HEK293 (cell line): ENCODE measurements around the gene MEX3A.
A peak's percentile ranks its signal among the peaks of the same experiment; 100 is the strongest.

Experiments
- CTCF ChIA-PET: fragments of 350-600 bp; formaldehyde crosslinking; extraction: SDS; loops from one replicate; lab custom pipeline; 2021; ENCODE audit warnings: antibody characterized with exemption; lab: Yijun Ruan, JAX
- POLR2A ChIA-PET: fragments of 300-600 bp; formaldehyde crosslinking; extraction: SDS; loops from one replicate; lab custom pipeline; 2020; ENCODE audit warnings: antibody characterized with exemption, inconsistent platforms; lab: Yijun Ruan, JAX
- H3K27ac ChIP-seq: fragments of 200-500 bp; sonication (Bioruptor generic); 2 replicates; pipeline ENCODE4 v1.5.1; 2014; ENCODE audit warnings: low read depth, low read length, control low read depth, inconsistent platforms; ENCODE audit errors: extremely low read depth
- H3K36me3 ChIP-seq, 2 experiments: fragments of 200-500 bp in 1 of 2; sonication (Bioruptor generic) in 1 of 2; 1 replicate in 1 of 2; 2 replicates in 1 of 2; pipeline ENCODE4 v1.5.1; 2014 to 2017; ENCODE audit warnings: inconsistent platforms in 2 of 2, low read length in 2 of 2; ENCODE audit not compliant: control insufficient read depth in 2 of 2, insufficient read depth in 1 of 2
- H3K4me1 ChIP-seq: fragments of 200-500 bp; sonication (Bioruptor generic); 2 replicates; pipeline ENCODE4 v1.5.1; 2014; ENCODE audit warnings: mild to moderate bottlenecking, low read length, inconsistent platforms; ENCODE audit not compliant: control insufficient read depth, insufficient read depth
- H3K4me3 ChIP-seq: 2 replicates; pipeline ENCODE4 v1.5.1; 2011; ENCODE audit warnings: low read depth, mild to moderate bottlenecking, control low read depth, low read length, moderate library complexity
- H3K9me3 ChIP-seq: fragments of 200-500 bp; sonication (Bioruptor generic); 2 replicates; pipeline ENCODE4 v1.5.1; 2014; ENCODE audit warnings: low read depth, low read length, inconsistent platforms; ENCODE audit not compliant: control insufficient read depth, insufficient read depth
- ATF2 ChIP-seq: fragments of 450-650 bp; formaldehyde crosslinking; IDR thresholded peaks from 2 replicates; pipeline ENCODE4 v1.5.1; 2016; ENCODE audit warnings: missing biosample characterization, missing genetic modification characterization, low read depth
- SCRT2 ChIP-seq: fragments of 450-650 bp; formaldehyde crosslinking; IDR thresholded peaks from 2 replicates; pipeline ENCODE4 v1.5.1; 2016; ENCODE audit warnings: missing biosample characterization, missing genetic modification characterization
- ZBTB10 ChIP-seq: fragments of 450-650 bp; formaldehyde crosslinking; IDR thresholded peaks from 2 replicates; pipeline ENCODE4 v1.5.1; 2016; ENCODE audit warnings: missing biosample characterization, missing genetic modification characterization
- ZBTB17 ChIP-seq: fragments of 450-650 bp; formaldehyde crosslinking; IDR thresholded peaks from 2 replicates; pipeline ENCODE4 v1.5.1; 2016; ENCODE audit warnings: missing biosample characterization, missing genetic modification characterization
- ZNF10 ChIP-seq: fragments of 450-650 bp; formaldehyde crosslinking; IDR thresholded peaks from 2 replicates; pipeline ENCODE4 v1.5.1; 2017; ENCODE audit warnings: missing biosample characterization, missing genetic modification characterization
- ZNF184 ChIP-seq: fragments of 450-650 bp; IDR thresholded peaks from 2 replicates; pipeline ENCODE4 v1.5.1; 2018; ENCODE audit warnings: missing biosample characterization, mild to moderate bottlenecking, missing genetic modification characterization
- ZNF239 ChIP-seq: fragments of 450-650 bp; formaldehyde crosslinking; IDR thresholded peaks from 2 replicates; pipeline ENCODE4 v1.5.1; 2016; ENCODE audit warnings: missing biosample characterization, missing genetic modification characterization
- ZNF548 ChIP-seq: fragments of 450-650 bp; formaldehyde crosslinking; IDR thresholded peaks from 2 replicates; pipeline ENCODE4 v1.5.1; 2016; ENCODE audit warnings: missing biosample characterization, missing genetic modification characterization
- ZSCAN23 ChIP-seq: fragments of 450-650 bp; formaldehyde crosslinking; IDR thresholded peaks from 2 replicates; pipeline ENCODE4 v1.5.1; 2016; ENCODE audit warnings: missing biosample characterization, missing genetic modification characterization
- ZXDB ChIP-seq: fragments of 450-650 bp; formaldehyde crosslinking; IDR thresholded peaks from 2 replicates; pipeline ENCODE4 v1.5.1; 2016; ENCODE audit warnings: missing biosample characterization, missing genetic modification characterization
- TF ChIP-seq, protein P1 (sequence below): fragments of 450-650 bp; formaldehyde crosslinking; IDR thresholded peaks from 2 replicates; pipeline ENCODE4 v1.5.1; 2017; ENCODE audit warnings: missing biosample characterization, missing genetic modification characterization
- TF ChIP-seq, protein P2 (sequence below): fragments of 450-650 bp; formaldehyde crosslinking; IDR thresholded peaks from 2 replicates; pipeline ENCODE4 v1.5.1; 2016; ENCODE audit warnings: missing biosample characterization, missing genetic modification characterization, borderline replicate concordance
- TF ChIP-seq, protein P3 (sequence below): fragments of 450-650 bp; formaldehyde crosslinking; IDR thresholded peaks from 2 replicates; pipeline ENCODE4 v1.5.1; 2016; ENCODE audit warnings: missing biosample characterization, missing genetic modification characterization
- TF ChIP-seq, protein P4 (sequence below): fragments of 450-650 bp; formaldehyde crosslinking; IDR thresholded peaks from 2 replicates; pipeline ENCODE4 v1.5.1; 2016; ENCODE audit warnings: missing biosample characterization, missing genetic modification characterization
- TF ChIP-seq, protein P5 (sequence below): fragments of 450-650 bp; formaldehyde crosslinking; IDR thresholded peaks from 2 replicates; pipeline ENCODE4 v1.5.1; 2016; ENCODE audit warnings: missing biosample characterization, missing genetic modification characterization

MEX3A gene

GRCh38 chr1:156053768-156054499 is 28.3 kb downstream of the MEX3A start, which contains the start of gene UBQLN4 (continued):
- TF ChIP-seq ZNF184 (tag by site-specific recombination): no peak
- TF ChIP-seq ZSCAN23 (tag by site-specific recombination): no peak
- no peak for TF ChIP-seq ZXDB (tag by site-specific recombination)
- TF ChIP-seq, protein P1, sequence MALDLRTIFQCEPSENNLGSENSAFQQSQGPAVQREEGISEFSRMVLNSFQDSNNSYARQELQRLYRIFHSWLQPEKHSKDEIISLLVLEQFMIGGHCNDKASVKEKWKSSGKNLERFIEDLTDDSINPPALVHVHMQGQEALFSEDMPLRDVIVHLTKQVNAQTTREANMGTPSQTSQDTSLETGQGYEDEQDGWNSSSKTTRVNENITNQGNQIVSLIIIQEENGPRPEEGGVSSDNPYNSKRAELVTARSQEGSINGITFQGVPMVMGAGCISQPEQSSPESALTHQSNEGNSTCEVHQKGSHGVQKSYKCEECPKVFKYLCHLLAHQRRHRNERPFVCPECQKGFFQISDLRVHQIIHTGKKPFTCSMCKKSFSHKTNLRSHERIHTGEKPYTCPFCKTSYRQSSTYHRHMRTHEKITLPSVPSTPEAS: no peak
- TF ChIP-seq ATF2: no peak
- TF ChIP-seq SCRT2 (tag by site-specific recombination): no peak
- TF ChIP-seq, protein P2, sequence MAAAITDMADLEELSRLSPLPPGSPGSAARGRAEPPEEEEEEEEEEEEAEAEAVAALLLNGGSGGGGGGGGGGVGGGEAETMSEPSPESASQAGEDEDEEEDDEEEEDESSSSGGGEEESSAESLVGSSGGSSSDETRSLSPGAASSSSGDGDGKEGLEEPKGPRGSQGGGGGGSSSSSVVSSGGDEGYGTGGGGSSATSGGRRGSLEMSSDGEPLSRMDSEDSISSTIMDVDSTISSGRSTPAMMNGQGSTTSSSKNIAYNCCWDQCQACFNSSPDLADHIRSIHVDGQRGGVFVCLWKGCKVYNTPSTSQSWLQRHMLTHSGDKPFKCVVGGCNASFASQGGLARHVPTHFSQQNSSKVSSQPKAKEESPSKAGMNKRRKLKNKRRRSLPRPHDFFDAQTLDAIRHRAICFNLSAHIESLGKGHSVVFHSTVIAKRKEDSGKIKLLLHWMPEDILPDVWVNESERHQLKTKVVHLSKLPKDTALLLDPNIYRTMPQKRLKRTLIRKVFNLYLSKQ (tag by site-specific recombination): no peak
- TF ChIP-seq ZBTB17 (tag by site-specific recombination): no peak
- TF ChIP-seq, protein P3, sequence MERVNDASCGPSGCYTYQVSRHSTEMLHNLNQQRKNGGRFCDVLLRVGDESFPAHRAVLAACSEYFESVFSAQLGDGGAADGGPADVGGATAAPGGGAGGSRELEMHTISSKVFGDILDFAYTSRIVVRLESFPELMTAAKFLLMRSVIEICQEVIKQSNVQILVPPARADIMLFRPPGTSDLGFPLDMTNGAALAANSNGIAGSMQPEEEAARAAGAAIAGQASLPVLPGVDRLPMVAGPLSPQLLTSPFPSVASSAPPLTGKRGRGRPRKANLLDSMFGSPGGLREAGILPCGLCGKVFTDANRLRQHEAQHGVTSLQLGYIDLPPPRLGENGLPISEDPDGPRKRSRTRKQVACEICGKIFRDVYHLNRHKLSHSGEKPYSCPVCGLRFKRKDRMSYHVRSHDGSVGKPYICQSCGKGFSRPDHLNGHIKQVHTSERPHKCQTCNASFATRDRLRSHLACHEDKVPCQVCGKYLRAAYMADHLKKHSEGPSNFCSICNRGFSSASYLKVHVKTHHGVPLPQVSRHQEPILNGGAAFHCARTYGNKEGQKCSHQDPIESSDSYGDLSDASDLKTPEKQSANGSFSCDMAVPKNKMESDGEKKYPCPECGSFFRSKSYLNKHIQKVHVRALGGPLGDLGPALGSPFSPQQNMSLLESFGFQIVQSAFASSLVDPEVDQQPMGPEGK (tag by site-specific recombination): no peak; the same call in none of the 2 replicates
- no peak for TF ChIP-seq ZNF548 (tag by site-specific recombination)
- no peak for TF ChIP-seq ZNF10 (tag by site-specific recombination)
- TF ChIP-seq, protein P4, sequence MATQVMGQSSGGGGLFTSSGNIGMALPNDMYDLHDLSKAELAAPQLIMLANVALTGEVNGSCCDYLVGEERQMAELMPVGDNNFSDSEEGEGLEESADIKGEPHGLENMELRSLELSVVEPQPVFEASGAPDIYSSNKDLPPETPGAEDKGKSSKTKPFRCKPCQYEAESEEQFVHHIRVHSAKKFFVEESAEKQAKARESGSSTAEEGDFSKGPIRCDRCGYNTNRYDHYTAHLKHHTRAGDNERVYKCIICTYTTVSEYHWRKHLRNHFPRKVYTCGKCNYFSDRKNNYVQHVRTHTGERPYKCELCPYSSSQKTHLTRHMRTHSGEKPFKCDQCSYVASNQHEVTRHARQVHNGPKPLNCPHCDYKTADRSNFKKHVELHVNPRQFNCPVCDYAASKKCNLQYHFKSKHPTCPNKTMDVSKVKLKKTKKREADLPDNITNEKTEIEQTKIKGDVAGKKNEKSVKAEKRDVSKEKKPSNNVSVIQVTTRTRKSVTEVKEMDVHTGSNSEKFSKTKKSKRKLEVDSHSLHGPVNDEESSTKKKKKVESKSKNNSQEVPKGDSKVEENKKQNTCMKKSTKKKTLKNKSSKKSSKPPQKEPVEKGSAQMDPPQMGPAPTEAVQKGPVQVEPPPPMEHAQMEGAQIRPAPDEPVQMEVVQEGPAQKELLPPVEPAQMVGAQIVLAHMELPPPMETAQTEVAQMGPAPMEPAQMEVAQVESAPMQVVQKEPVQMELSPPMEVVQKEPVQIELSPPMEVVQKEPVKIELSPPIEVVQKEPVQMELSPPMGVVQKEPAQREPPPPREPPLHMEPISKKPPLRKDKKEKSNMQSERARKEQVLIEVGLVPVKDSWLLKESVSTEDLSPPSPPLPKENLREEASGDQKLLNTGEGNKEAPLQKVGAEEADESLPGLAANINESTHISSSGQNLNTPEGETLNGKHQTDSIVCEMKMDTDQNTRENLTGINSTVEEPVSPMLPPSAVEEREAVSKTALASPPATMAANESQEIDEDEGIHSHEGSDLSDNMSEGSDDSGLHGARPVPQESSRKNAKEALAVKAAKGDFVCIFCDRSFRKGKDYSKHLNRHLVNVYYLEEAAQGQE (tag by site-specific recombination): no peak

- H3K4me3 ChIP-seq: peak overlapping the region; percentile 76
- peak overlapping the region; percentile 56 for H3K27ac ChIP-seq
- H3K9me3 ChIP-seq: no peaks in the 10 kb centered on the region
- no peaks in the 10 kb centered on the region for H3K4me1 ChIP-seq
- POLR2A ChIA-PET: interaction anchor here (0.8 kb wide), 1 partner anchor 27 kb away, joined by 3 read pairs; no protein-coding TSS in a partner anchor
- CTCF ChIA-PET: interaction anchor here (0.6 to 1.4 kb wide), 6 partner anchors 12 to 118 kb away, joined by 3 to 5 read pairs (median 4); no protein-coding TSS in a partner anchor
- peaks cover 0 to 47% of the 10 kb centered on the region in 2 experiments; a peak in 2 of 3 replicates for H3K36me3 ChIP-seq
- TF ChIP-seq ZXDB (tag by site-specific recombination) (peak; percentile 31; the same call in 1 of the 2 replicates), ZNF239 (tag by site-specific recombination) (no peak), ZBTB10 (tag by site-specific recombination) (peak; percentile 78)
- TF ChIP-seq, protein P5, sequence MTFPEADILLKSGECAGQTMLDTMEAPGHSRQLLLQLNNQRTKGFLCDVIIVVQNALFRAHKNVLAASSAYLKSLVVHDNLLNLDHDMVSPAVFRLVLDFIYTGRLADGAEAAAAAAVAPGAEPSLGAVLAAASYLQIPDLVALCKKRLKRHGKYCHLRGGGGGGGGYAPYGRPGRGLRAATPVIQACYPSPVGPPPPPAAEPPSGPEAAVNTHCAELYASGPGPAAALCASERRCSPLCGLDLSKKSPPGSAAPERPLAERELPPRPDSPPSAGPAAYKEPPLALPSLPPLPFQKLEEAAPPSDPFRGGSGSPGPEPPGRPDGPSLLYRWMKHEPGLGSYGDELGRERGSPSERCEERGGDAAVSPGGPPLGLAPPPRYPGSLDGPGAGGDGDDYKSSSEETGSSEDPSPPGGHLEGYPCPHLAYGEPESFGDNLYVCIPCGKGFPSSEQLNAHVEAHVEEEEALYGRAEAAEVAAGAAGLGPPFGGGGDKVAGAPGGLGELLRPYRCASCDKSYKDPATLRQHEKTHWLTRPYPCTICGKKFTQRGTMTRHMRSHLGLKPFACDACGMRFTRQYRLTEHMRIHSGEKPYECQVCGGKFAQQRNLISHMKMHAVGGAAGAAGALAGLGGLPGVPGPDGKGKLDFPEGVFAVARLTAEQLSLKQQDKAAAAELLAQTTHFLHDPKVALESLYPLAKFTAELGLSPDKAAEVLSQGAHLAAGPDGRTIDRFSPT (tag by site-specific recombination): no peak
Measured at GRCh38 chr1:156052862-156053767, 29.1 kb downstream of the MEX3A start.
